OCI-LY3 (cell line): ENCODE data around the gene EFL1.

Source experiments
- EZH2phosphoT487 ChIP-seq: fragments of 200-600 bp; shearing (Covaris generic); IDR thresholded peaks from 2 replicates; pipeline ENCODE4 v1.6.1; 2018; ENCODE audit warnings: antibody characterized with exemption, mixed run types, low read depth
- TF ChIP-seq, protein P1 (sequence below): fragments of 200-600, 300-600 bp; sonication (generic); IDR thresholded peaks from 2 replicates; pipeline ENCODE4 v1.5.1; 2014; ENCODE audit warnings: antibody characterized with exemption, low read length, low read depth

- TF ChIP-seq, protein P1, sequence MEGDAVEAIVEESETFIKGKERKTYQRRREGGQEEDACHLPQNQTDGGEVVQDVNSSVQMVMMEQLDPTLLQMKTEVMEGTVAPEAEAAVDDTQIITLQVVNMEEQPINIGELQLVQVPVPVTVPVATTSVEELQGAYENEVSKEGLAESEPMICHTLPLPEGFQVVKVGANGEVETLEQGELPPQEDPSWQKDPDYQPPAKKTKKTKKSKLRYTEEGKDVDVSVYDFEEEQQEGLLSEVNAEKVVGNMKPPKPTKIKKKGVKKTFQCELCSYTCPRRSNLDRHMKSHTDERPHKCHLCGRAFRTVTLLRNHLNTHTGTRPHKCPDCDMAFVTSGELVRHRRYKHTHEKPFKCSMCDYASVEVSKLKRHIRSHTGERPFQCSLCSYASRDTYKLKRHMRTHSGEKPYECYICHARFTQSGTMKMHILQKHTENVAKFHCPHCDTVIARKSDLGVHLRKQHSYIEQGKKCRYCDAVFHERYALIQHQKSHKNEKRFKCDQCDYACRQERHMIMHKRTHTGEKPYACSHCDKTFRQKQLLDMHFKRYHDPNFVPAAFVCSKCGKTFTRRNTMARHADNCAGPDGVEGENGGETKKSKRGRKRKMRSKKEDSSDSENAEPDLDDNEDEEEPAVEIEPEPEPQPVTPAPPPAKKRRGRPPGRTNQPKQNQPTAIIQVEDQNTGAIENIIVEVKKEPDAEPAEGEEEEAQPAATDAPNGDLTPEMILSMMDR: no peak
- TF ChIP-seq EZH2phosphoT487: no peak
These were observed 36.0 kb upstream of the EFL1 start for GRCh38 chr15:82298520-82298919.
